Measurements from ENCODE around the gene VSTM2B.
"Not testable (repeated sequence)": the region's sequence is repeated elsewhere in the genome, so short reads cannot be mapped to it uniquely, and the experiment has no call there.

Gene VSTM2B

GRCh38 chr19:29545866-29546582 lies 20.2 kb downstream of the VSTM2B start:
- DNase-seq (ENCODE audit: low spot score), result no peak

- DNase-seq (ENCODE audit: low spot score), result no peak
These were observed 20.9 kb downstream of the VSTM2B start for GRCh38 chr19:29546583-29547190.

- DNase-seq (ENCODE audit: low spot score), result no peak
These were observed 21.7 kb downstream of the VSTM2B start for GRCh38 chr19:29547361-29547960.

GRCh38 chr19:29547981-29548380 lies 22.2 kb downstream of the VSTM2B start:
- no peak for DNase-seq (ENCODE audit: low spot score)

- DNase-seq (ENCODE audit: low spot score), result no peak
These were observed 22.8 kb downstream of the VSTM2B start for GRCh38 chr19:29548483-29549085.

- DNase-seq (ENCODE audit: low spot score), result no peak
These were observed 23.6 kb downstream of the VSTM2B start for GRCh38 chr19:29549105-29550070.

- DNase-seq (ENCODE audit: low spot score), result no peak
These were observed 25.1 kb downstream of the VSTM2B start for GRCh38 chr19:29550896-29551295.

- DNase-seq (ENCODE audit: low spot score), result no peak
These were observed 26.0 kb downstream of the VSTM2B start for GRCh38 chr19:29551774-29552173.

- DNase-seq (ENCODE audit: low spot score), result no peak
These were observed 26.9 kb downstream of the VSTM2B start for GRCh38 chr19:29552454-29553280.

GRCh38 chr19:29554149-29554548 lies 28.4 kb downstream of the VSTM2B start:
- DNase-seq (ENCODE audit: low spot score), result no peak

GRCh38 chr19:29559110-29559509 lies 33.3 kb downstream of the VSTM2B start:
- not testable (repeated sequence) for DNase-seq (ENCODE audit: low spot score)

- no peak for DNase-seq (ENCODE audit: low spot score)
These were observed 33.9 kb downstream of the VSTM2B start for GRCh38 chr19:29559743-29560142.

GRCh38 chr19:29560313-29561075 lies 34.7 kb downstream of the VSTM2B start:
- no peak for DNase-seq (ENCODE audit: low spot score)

GRCh38 chr19:29561601-29562000 lies 35.8 kb downstream of the VSTM2B start:
- DNase-seq (ENCODE audit: low spot score), result no peak

- no peak for DNase-seq (ENCODE audit: low spot score)
These were observed 36.8 kb downstream of the VSTM2B start for GRCh38 chr19:29562299-29563297.

GRCh38 chr19:29563486-29564101 lies 37.8 kb downstream of the VSTM2B start:
- no peak for DNase-seq (ENCODE audit: low spot score)

GRCh38 chr19:29564574-29565005 lies 38.8 kb downstream of the VSTM2B start:
- DNase-seq (ENCODE audit: low spot score), result no peak

- DNase-seq (ENCODE audit: low spot score), result no peak
These were observed 39.4 kb downstream of the VSTM2B start for GRCh38 chr19:29565171-29565570.
